ENCODE measurements around the gene NCKAP5.

DNA sequence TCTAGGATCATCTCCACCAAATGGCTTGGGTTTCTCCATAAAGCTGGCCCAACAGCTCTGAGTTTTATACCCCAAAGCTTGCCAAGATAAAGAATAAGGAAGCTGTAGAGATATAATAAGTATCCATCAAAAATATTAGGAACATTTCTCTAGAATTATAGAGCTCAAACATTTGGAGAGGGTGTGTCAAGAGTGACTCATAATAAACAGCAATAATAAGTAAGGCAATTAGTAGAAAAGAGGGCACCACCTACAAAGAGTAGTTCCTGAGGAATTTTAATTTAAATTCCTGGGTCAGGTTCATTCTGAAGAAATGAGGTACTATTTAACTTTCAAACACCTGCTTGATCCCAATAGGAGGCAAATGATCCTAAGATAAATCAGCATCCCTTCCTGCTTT lies 41.4 kb upstream of the NCKAP5 start:
- no peak for TF ChIP-seq POLR2AphosphoS5 (IDR thresholded peaks at IDR 0.05)
- TF ChIP-seq, protein P1, sequence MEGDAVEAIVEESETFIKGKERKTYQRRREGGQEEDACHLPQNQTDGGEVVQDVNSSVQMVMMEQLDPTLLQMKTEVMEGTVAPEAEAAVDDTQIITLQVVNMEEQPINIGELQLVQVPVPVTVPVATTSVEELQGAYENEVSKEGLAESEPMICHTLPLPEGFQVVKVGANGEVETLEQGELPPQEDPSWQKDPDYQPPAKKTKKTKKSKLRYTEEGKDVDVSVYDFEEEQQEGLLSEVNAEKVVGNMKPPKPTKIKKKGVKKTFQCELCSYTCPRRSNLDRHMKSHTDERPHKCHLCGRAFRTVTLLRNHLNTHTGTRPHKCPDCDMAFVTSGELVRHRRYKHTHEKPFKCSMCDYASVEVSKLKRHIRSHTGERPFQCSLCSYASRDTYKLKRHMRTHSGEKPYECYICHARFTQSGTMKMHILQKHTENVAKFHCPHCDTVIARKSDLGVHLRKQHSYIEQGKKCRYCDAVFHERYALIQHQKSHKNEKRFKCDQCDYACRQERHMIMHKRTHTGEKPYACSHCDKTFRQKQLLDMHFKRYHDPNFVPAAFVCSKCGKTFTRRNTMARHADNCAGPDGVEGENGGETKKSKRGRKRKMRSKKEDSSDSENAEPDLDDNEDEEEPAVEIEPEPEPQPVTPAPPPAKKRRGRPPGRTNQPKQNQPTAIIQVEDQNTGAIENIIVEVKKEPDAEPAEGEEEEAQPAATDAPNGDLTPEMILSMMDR (IDR thresholded peaks at IDR 0.05 in 8 of 11, conservative IDR thresholded peaks at IDR 0.05 in 3 of 11) = no peak

All from spleen (tissue), 7 donors.